ENCODE measurements around the gene RFNG. TPM values are rescaled to one million over a fixed set of nuclear protein-coding genes. Genes with fewer than 3 reads are reported as not detected.

The RFNG gene
- polyA plus RNA-seq, 1 donor (not counting 4 experiments of a cell fraction or from before 2014, with no cell fraction given): 10.2 TPM

DNA sequence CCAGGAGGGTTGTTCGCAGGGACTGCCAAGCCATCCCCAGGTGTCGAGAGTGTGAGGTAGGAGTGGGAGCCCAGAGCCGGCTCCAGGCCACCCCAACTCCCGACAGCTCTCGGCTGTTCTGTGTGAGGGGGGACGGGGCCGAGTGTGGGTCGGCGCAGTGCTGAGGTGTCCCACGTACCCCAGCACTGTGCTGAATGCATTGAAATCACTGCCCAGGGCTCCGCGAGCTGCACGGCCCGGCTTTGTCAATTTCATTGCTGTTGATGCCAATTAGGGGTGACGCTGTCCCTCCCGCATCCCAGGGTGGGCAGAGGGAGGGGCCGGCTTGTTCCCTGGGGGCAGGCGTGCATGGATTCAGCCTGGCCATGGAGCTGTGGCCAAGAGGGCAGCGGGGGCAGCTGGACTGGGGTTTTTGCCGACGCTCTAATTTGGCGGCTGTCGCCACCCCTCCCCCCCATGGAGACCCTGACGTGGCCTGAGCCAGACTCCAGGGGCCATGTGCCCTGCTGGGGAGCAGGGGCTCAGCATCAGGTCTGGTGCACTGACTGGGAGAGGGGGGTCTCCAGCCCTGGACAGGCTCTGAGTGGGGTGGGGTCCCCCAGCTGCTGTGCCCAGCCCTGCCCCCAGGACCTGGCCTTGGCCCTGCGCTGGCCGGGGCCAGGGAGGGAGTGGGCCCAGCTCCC lies 43.2 kb downstream of the RFNG start:
- dilution Hi-C loops (cut with MboI; ENCODE audit: extremely low pct_ligation_motif_present, low sequenced_read_pairs): no loop called here
- Histone ChIP-seq H3K9me3 (ENCODE audit: control insufficient read depth, low read depth, low read length) (no peaks in the 10 kb centered on the region), H3K9me1 (ENCODE audit: control insufficient read depth, extremely low read depth, insufficient read depth, low read length) (peaks cover under 1% of the 10 kb centered on the region), H3K27me3 (ENCODE audit: control insufficient read depth, extremely low read depth, insufficient read depth, low read length) (no peaks in the 10 kb centered on the region), H3K4me3 (ENCODE audit: control insufficient read depth in 2 of 3, extremely low read depth in 1 of 3, insufficient read depth in 2 of 3, low read depth in 1 of 3, low read length in 3 of 3) (no peak overlapping the region), H3K4me1 (ENCODE audit: control insufficient read depth, extremely low read depth, insufficient read depth, low read length) (peaks cover 33% of the 10 kb centered on the region), H3K9ac (ENCODE audit: control insufficient read depth, extremely low read depth, insufficient read depth, low read length) (no peak overlapping the region), H3K4me2 (ENCODE audit: control insufficient read depth, extremely low read depth, insufficient read depth, low read depth, low read length) (no peak overlapping the region), H2AFZ (ENCODE audit: control insufficient read depth, low read length) (no peak overlapping the region), H3K36me3 (ENCODE audit: control insufficient read depth in 2 of 2, extremely low read depth in 1 of 2, insufficient read depth in 2 of 2, low read length in 2 of 2) (no peaks in the 10 kb centered on the region), H3K79me2 (ENCODE audit: control insufficient read depth, insufficient read depth, low read length) (no peaks in the 10 kb centered on the region), H3K27ac (ENCODE audit: control insufficient read depth, insufficient read depth, low read length) (no peak overlapping the region), H4K20me1 (ENCODE audit: control insufficient read depth, extremely low read depth, insufficient read depth, low read length) (no peaks in the 10 kb centered on the region)
- no peak for FAIRE-seq
- TF ChIP-seq EZH2 (IDR thresholded peaks at IDR 0.05; ENCODE audit: low read length): no peak
- TF ChIP-seq, protein P1, sequence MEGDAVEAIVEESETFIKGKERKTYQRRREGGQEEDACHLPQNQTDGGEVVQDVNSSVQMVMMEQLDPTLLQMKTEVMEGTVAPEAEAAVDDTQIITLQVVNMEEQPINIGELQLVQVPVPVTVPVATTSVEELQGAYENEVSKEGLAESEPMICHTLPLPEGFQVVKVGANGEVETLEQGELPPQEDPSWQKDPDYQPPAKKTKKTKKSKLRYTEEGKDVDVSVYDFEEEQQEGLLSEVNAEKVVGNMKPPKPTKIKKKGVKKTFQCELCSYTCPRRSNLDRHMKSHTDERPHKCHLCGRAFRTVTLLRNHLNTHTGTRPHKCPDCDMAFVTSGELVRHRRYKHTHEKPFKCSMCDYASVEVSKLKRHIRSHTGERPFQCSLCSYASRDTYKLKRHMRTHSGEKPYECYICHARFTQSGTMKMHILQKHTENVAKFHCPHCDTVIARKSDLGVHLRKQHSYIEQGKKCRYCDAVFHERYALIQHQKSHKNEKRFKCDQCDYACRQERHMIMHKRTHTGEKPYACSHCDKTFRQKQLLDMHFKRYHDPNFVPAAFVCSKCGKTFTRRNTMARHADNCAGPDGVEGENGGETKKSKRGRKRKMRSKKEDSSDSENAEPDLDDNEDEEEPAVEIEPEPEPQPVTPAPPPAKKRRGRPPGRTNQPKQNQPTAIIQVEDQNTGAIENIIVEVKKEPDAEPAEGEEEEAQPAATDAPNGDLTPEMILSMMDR (optimal IDR thresholded peaks at IDR 0.05 in 1 of 3, IDR thresholded peaks at IDR 0.05 in 1 of 3, conservative IDR thresholded peaks at IDR 0.05 in 1 of 3; ENCODE audit: extremely low read depth in 1 of 3, insufficient read depth in 2 of 3, low read length in 3 of 3): no peak
- DNase-seq (ENCODE audit: low read depth, low spot score): no peak

DNA sequence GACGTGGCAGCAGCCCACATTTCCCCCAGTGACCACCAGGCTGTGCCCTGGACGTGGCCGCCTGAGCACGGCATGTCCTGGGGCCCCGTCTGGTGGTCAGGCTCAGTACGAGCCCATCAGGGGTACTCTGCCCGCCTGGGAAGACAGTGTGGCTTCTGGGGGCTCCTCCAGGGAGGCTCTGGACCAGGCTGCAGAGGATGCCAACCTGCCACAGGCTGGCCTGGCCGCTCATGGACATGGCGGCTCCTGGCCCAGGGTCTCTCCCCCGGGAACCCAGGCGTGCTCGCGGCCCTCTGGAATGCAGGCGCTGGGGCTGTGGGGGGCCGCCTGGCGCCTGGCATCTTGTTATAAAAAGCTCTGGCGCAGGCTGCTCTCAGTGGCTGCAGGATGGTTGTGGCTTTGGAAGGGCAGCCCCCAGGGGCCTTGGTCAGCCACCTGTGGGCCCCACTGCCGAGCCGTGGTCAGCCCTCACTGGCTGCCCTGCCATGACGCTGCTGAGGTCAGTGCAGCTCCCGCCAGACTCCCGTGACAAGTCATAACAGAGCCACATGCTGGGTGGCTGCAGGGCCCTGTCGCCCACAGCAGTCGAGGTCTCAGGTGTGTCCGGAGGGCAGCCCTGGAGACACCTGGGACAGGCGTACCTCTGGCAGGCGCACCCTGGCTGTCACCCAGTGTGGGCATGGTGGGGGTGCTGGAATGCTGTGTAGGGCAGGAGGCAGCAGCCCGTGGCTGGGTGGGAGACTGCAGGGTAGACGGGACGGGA lies 43.9 kb downstream of the RFNG start:
- dilution Hi-C loops (cut with MboI; ENCODE audit: extremely low pct_ligation_motif_present, low sequenced_read_pairs): no loop called here
- FAIRE-seq: no peak
- Histone ChIP-seq H3K27me3 (ENCODE audit: control insufficient read depth, extremely low read depth, insufficient read depth, low read length) (no peaks in the 10 kb centered on the region), H3K4me1 (ENCODE audit: control insufficient read depth, extremely low read depth, insufficient read depth, low read length) (peaks cover 32% of the 10 kb centered on the region), H3K27ac (ENCODE audit: control insufficient read depth, insufficient read depth, low read length) (no peak overlapping the region), H3K9me1 (ENCODE audit: control insufficient read depth, extremely low read depth, insufficient read depth, low read length) (peaks cover 2% of the 10 kb centered on the region), H2AFZ (ENCODE audit: control insufficient read depth, low read length) (no peak overlapping the region), H4K20me1 (ENCODE audit: control insufficient read depth, extremely low read depth, insufficient read depth, low read length) (no peaks in the 10 kb centered on the region), H3K36me3 (ENCODE audit: control insufficient read depth in 2 of 2, extremely low read depth in 1 of 2, insufficient read depth in 2 of 2, low read length in 2 of 2) (no peaks in the 10 kb centered on the region), H3K79me2 (ENCODE audit: control insufficient read depth, insufficient read depth, low read length) (no peaks in the 10 kb centered on the region), H3K9ac (ENCODE audit: control insufficient read depth, extremely low read depth, insufficient read depth, low read length) (no peak overlapping the region), H3K4me2 (ENCODE audit: control insufficient read depth, extremely low read depth, insufficient read depth, low read depth, low read length) (no peak overlapping the region), H3K9me3 (ENCODE audit: control insufficient read depth, low read depth, low read length) (no peaks in the 10 kb centered on the region), H3K4me3 (ENCODE audit: control insufficient read depth in 2 of 3, extremely low read depth in 1 of 3, insufficient read depth in 2 of 3, low read depth in 1 of 3, low read length in 3 of 3) (no peak overlapping the region)
- no peak for DNase-seq (ENCODE audit: low read depth, low spot score)
- TF ChIP-seq EZH2 (IDR thresholded peaks at IDR 0.05; ENCODE audit: low read length): no peak
- TF ChIP-seq, protein P1 (optimal IDR thresholded peaks at IDR 0.05 in 1 of 3, IDR thresholded peaks at IDR 0.05 in 1 of 3, conservative IDR thresholded peaks at IDR 0.05 in 1 of 3; ENCODE audit: extremely low read depth in 1 of 3, insufficient read depth in 2 of 3, low read length in 3 of 3): no peak

Data from keratinocyte (primary cell).